Measurements from ENCODE around the gene KCNJ10.

DNA sequence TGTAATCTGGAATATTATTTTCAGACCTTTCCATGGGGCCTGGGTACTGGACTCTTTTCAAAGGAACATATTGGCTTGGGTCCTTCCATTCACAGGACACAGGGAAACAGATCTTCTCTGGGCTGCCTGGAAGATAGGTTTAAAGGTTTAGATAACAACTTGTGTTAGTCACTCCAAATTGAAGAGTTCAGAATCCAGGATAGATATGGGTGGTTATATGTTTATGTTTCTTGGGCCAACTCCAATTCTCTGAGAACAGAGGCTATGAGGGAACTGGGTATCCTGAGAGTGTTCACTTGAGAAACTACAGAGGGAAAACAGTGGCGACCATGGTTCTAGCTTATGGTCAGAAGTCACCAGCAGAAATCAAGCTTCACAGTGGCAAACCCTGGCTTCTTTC lies 29.5 kb downstream of the KCNJ10 start:
- TF ChIP-seq, protein P1, sequence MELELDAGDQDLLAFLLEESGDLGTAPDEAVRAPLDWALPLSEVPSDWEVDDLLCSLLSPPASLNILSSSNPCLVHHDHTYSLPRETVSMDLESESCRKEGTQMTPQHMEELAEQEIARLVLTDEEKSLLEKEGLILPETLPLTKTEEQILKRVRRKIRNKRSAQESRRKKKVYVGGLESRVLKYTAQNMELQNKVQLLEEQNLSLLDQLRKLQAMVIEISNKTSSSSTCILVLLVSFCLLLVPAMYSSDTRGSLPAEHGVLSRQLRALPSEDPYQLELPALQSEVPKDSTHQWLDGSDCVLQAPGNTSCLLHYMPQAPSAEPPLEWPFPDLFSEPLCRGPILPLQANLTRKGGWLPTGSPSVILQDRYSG (CRISPR knock-in tag; IDR thresholded peaks at IDR 0.05) = no peak
- TF ChIP-seq FOXJ3 (CRISPR knock-in tag; IDR thresholded peaks at IDR 0.05; ENCODE audit: borderline replicate concordance) (no peak), ZFAT (CRISPR knock-in tag; conservative IDR thresholded peaks at IDR 0.05) (no peak), ASH2L (IDR thresholded peaks at IDR 0.05; ENCODE audit: insufficient read length, low read depth, low read length) (no peak), ZZZ3 (CRISPR knock-in tag; IDR thresholded peaks at IDR 0.05; ENCODE audit: borderline replicate concordance) (no peak)

Data from HepG2 (cell line).